Coronary artery (tissue), 2 donors: ENCODE results near the gene ARRDC2.

Source experiments
- DNase-seq: peaks from one replicate; pipeline ENCODE4 v3.0.0-alpha.2; 2017; ENCODE audit warnings: low spot score
- H3K27ac ChIP-seq, 2 donors: fragments of 200-600 bp; sonication (generic); one replicate each; pipeline ENCODE4 v1.5.1; 2016 to 2019
- H3K4me3 ChIP-seq: fragments of 200-600 bp; sonication (generic); 2 replicates; pipeline ENCODE4 v1.5.1; 2016; ENCODE audit warnings: mild to moderate bottlenecking, moderate library complexity
- CTCF ChIP-seq: fragments of 200-600 bp; sonication (generic); IDR thresholded peaks from one replicate; pipeline ENCODE4 v1.5.1; 2019; ENCODE audit warnings: antibody characterized with exemption

ARRDC2 gene

GRCh38 chr19:18009412-18010066, 1.6 kb downstream of the ARRDC2 start:
- no peak for DNase-seq
- no peak for TF ChIP-seq CTCF
- H3K4me3 ChIP-seq = peak overlapping the region; percentile 83
- H3K27ac ChIP-seq = peak overlapping the region; percentile 87 to 94

- H3K4me3 ChIP-seq = peak overlapping the region; percentile 83
- no peak for DNase-seq
- peak overlapping the region; percentile 30 to 94 for H3K27ac ChIP-seq
- TF ChIP-seq CTCF = no peak
These were observed 2.2 kb downstream of the ARRDC2 start for GRCh38 chr19:18010149-18010548.

GRCh38 chr19:18013210-18014111, 5.5 kb downstream of the ARRDC2 start:
- Histone ChIP-seq H3K4me3 (no peak overlapping the region), H3K27ac (peak overlapping the region; percentile 47 to 52)
- DNase-seq = no peak
- TF ChIP-seq CTCF = no peak

- Histone ChIP-seq H3K4me3 (no peak overlapping the region), H3K27ac (peak overlapping the region; percentile 47 to 52)
- TF ChIP-seq CTCF = no peak
- DNase-seq = peak; percentile 54
These were observed 6.2 kb downstream of the ARRDC2 start for GRCh38 chr19:18014197-18014596.

GRCh38 chr19:18016209-18016910, 8.4 kb downstream of the ARRDC2 start:
- H3K27ac ChIP-seq = peak overlapping the region; percentile 89 to 95
- DNase-seq = no peak
- H3K4me3 ChIP-seq = no peak overlapping the region
- TF ChIP-seq CTCF = no peak

- no peak for DNase-seq
- Histone ChIP-seq H3K27ac (peak overlapping the region; percentile 89 to 95), H3K4me3 (peak overlapping the region; percentile 28)
- TF ChIP-seq CTCF = no peak
These were observed 9.5 kb downstream of the ARRDC2 start for GRCh38 chr19:18017275-18018083.
